HepG2 (cell line): Measurements from ENCODE around the gene TTC24. TPM values are rescaled to one million over a fixed set of nuclear protein-coding genes. Genes with fewer than 3 reads are reported as not detected.

Experiments used
- ATAC-seq: fragments of 200-7000 bp; cut with Tn5 transposase; 3 replicates; pipeline ENCODE4 v1.9.1; 2020; ENCODE audit warnings: mild to moderate bottlenecking, moderate library complexity
- BruUV-seq: library from RNA; stranded (reverse); fragments of 400-500 nt; replicated peaks from 2 replicates; lab custom pipeline; 2021; lab: Mats Ljungman, UMichigan
- CTCF ChIA-PET: fragments of 300-600 bp; formaldehyde crosslinking; extraction: SDS; loops from one replicate; lab custom pipeline; 2021; ENCODE audit warnings: low total read pairs, inconsistent platforms, low intra/inter-chr PET ratio; lab: Yijun Ruan, JAX
- POLR2A ChIA-PET: fragments of 350-600 bp; sonication (Branson Sonifier 250); formaldehyde crosslinking; loops from one replicate; lab custom pipeline; 2020; ENCODE audit warnings: antibody characterized with exemption, inconsistent platforms; lab: Yijun Ruan, JAX
- DNase-seq: peaks from one replicate; pipeline ENCODE4 v3.0.0-alpha.2; 2015; ENCODE audit warnings: low spot score
- FAIRE-seq: peaks from 3 replicates; lab custom pipeline; 2011; peaks lifted over from hg19 to GRCh38; lab: Jason Lieb, UNC
- H2AFZ ChIP-seq: one replicate; pipeline ENCODE4 v1.6.1; 2011; ENCODE audit warnings: low read length, inconsistent platforms
- H3K27ac ChIP-seq: fragments of 300-600 bp; 3 replicates; pipeline ENCODE4 v1.8.0; 2011; ENCODE audit warnings: mixed run types, mild to moderate bottlenecking, mixed read lengths, low read length, inconsistent platforms; ENCODE audit not compliant: insufficient read depth; ENCODE audit errors: extremely low read length
- H3K27me3 ChIP-seq, 2 experiments: fragments of 200-600 bp in 1 of 2; 2 replicates in 1 of 2; 3 replicates in 1 of 2; pipeline versions ENCODE4 v1.6.0 to v1.8.0; 2011; ENCODE audit warnings: low read length in 2 of 2, mild to moderate bottlenecking in 2 of 2, moderate library complexity in 2 of 2, inconsistent platforms in 1 of 2; ENCODE audit not compliant: insufficient read depth in 2 of 2, control insufficient read depth in 1 of 2
- H3K36me3 ChIP-seq, 2 experiments: fragments of 200-600 bp in 1 of 2; replicated peaks in 1 of 2; 2 replicates in 1 of 2; 3 replicates in 1 of 2; pipeline versions ENCODE4 v1.5.1 to v1.8.0; 2011; ENCODE audit warnings: low read length in 2 of 2, inconsistent platforms in 1 of 2; ENCODE audit not compliant: insufficient read depth in 2 of 2, control insufficient read depth in 1 of 2
- H3K4me1 ChIP-seq: 2 replicates; pipeline ENCODE4 v1.5.1; 2012; ENCODE audit warnings: low read length, inconsistent platforms; ENCODE audit not compliant: insufficient read depth
- H3K4me2 ChIP-seq: 2 replicates; pipeline ENCODE4 v1.6.0; 2011; ENCODE audit warnings: low read depth, low read length, inconsistent platforms
- H3K4me3 ChIP-seq, 3 experiments: fragments of 200-600 bp in 1 of 3; sonication (generic), shearing (Covaris generic) in 1 of 3; replicated peaks in 1 of 3; 2 replicates each; pipeline ENCODE4 v1.5.1; 2011 to 2016; ENCODE audit warnings: low read length in 3 of 3, inconsistent platforms in 2 of 3, low read depth in 2 of 3, mild to moderate bottlenecking in 2 of 3, control low read depth in 1 of 3, mixed read lengths in 1 of 3; ENCODE audit not compliant: insufficient read depth in 1 of 3
- H3K79me2 ChIP-seq: one replicate; pipeline ENCODE4 v1.6.1; 2011; ENCODE audit warnings: low read length, inconsistent platforms; ENCODE audit not compliant: insufficient read depth
- H3K9ac ChIP-seq: 2 replicates; pipeline ENCODE4 v1.6.0; 2011; ENCODE audit warnings: mild to moderate bottlenecking, low read depth, low read length, inconsistent platforms; ENCODE audit not compliant: insufficient read depth
- H3K9me3 ChIP-seq: 2 replicates; pipeline ENCODE4 v1.5.1; 2012; ENCODE audit warnings: mild to moderate bottlenecking, low read length
- H4K20me1 ChIP-seq: 2 replicates; pipeline ENCODE4 v1.6.0; 2011; ENCODE audit warnings: inconsistent platforms, mild to moderate bottlenecking, low read length, moderate library complexity; ENCODE audit not compliant: insufficient read depth
- PHF8 ChIP-seq: sonication (generic); formaldehyde crosslinking; IDR thresholded peaks from 2 replicates; pipeline ENCODE4 v1.5.0; 2020; ENCODE audit warnings: missing genetic modification reagents
- PLRG1 ChIP-seq: fragments of 450-650 bp; conservative IDR thresholded peaks from 2 replicates; pipeline ENCODE4 v1.6.1; 2016
- ZBTB1 ChIP-seq: sonication (generic); formaldehyde crosslinking; IDR thresholded peaks from 2 replicates; pipeline ENCODE4 v1.4.0; 2020; ENCODE audit warnings: missing genetic modification reagents, borderline replicate concordance
- ZNF414 ChIP-seq: sonication (generic); formaldehyde crosslinking; IDR thresholded peaks from 2 replicates; pipeline ENCODE4 v1.5.0; 2020; ENCODE audit warnings: missing genetic modification reagents
- ZNF768 ChIP-seq: sonication (generic); formaldehyde crosslinking; IDR thresholded peaks from 2 replicates; pipeline ENCODE4 v1.4.0; 2020; ENCODE audit warnings: missing genetic modification reagents
- ZNF788 ChIP-seq: sonication (generic); formaldehyde crosslinking; IDR thresholded peaks from 2 replicates; pipeline ENCODE4 v1.5.0; 2020; ENCODE audit warnings: mild to moderate bottlenecking, missing genetic modification reagents, borderline replicate concordance
- WGBS: methylation state at CpG from one replicate; pipeline ENCODE4 v1.1.6; 2017; ENCODE audit warnings: low lambda C conversion rate; 5-methylcytosine and 5-hydroxymethylcytosine counted together
- in situ Hi-C: cut with HindIII; loops from 2 replicates; pipeline ENCODE4 v1.10.0; 2017; ENCODE audit warnings: low pct_unique_long_range_greater_than_20kb; ENCODE audit not compliant: extremely low pct_ligation_motif_present
- intact Hi-C: fragments of 100-400 bp; cut with micrococcal nuclease; formaldehyde crosslinking; loops from one replicate; pipeline ENCODE4 v1.10.0; 2022; ENCODE audit not compliant: unreplicated experiment
- polyA plus RNA-seq, 8 experiments: library from polyadenylated mRNA; depleted of rRNA in 3 of 8; stranded (reverse) in 7 of 8; unstranded in 1 of 8; fragments of >200 nt; fragmentation: Illumina TruSeq in 4 of 8; extraction: Trizol in 4 of 8; gene quantifications; 2 replicates each; pipeline versions ENCODE4 v1.2.1 to v1.2.3, GENCODE V29; 2011 to 2016; ENCODE audit warnings: low read depth in 4 of 8, missing spikeins in 1 of 8, mixed read lengths in 1 of 8; ENCODE audit not compliant: insufficient read depth in 1 of 8
- total RNA-seq, 5 experiments: library from RNA; depleted of rRNA; stranded (reverse); fragments of >200 nt; fragmentation: Illumina TruSeq; extraction: Trizol; gene quantifications; 2 replicates each; pipeline ENCODE4 v1.2.3, GENCODE V29; 2016; ENCODE audit warnings: low read depth in 1 of 5

Gene TTC24
- total and polyA plus RNA-seq, 2 of the 13 experiments (the other 11 are each of a cell fraction or from before 2014, with no cell fraction given): 0.13 to 0.18 TPM

DNA sequence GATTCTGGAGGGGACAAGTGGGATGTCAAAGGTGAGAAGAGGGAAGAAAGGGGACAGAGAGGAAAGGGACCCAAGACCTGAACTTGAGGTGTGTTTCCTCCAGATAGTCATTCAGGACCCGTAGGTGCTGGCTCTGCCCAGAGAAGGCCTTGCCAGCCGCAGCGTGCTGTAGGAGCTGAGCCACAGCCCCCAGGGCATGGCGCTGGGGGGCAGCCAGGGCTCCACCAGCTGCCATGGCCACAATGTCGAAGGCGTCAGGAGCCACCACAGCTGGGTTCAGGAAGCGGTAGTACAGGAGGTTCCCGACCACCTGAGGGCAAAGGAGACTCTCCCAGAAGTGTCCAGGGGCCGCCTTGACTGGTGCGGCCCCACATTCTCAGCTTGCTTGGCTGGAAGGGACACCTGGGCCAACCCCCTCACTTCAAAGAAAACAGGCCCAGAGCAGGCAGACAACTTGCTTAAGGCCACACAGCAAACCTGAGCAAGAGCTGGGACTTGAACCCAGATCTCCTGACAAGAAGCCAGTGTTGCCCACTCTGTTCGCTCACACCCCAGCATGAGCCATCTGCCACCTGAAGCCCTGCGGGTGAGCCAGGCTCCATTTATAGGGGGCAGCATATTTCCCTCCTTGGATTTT is 45.0 kb upstream of the TTC24 start:
- in situ Hi-C loops (no loop called here), intact Hi-C loops (no loop called here)
- ATAC-seq: no peak
- H3K9me3 ChIP-seq: no peaks in the 10 kb centered on the region
- BruUV-seq: no TSS peak
- TF ChIP-seq PHF8 (CRISPR knock-in tag): no peak
- TF ChIP-seq ZNF768 (CRISPR knock-in tag): peak; percentile 87
- no peaks in the 10 kb centered on the region for H3K27me3 ChIP-seq
- no peak for FAIRE-seq
- H2AFZ ChIP-seq: no peak overlapping the region
- no peaks in the 10 kb centered on the region for H3K79me2 ChIP-seq
- H3K9ac ChIP-seq: no peak overlapping the region
- H3K4me2 ChIP-seq: no peak overlapping the region
- H4K20me1 ChIP-seq: no peaks in the 10 kb centered on the region
- ChIA-PET CTCF (no interaction called here), POLR2A (no interaction called here)
- DNase-seq: no peak
- H3K27ac ChIP-seq: no peak overlapping the region
- H3K36me3 ChIP-seq: peaks cover 17 to 66% of the 10 kb centered on the region in 2 experiments
- WGBS: 81% methylated on average over 4 of the region's 12 CpGs
- no peak overlapping the region for H3K4me3 ChIP-seq
- H3K4me1 ChIP-seq: no peaks in the 10 kb centered on the region

- H3K36me3 ChIP-seq: peaks cover 24 to 61% of the 10 kb centered on the region in 2 experiments
- H3K4me2 ChIP-seq: no peak overlapping the region
- no TSS peak for BruUV-seq
- H3K4me3 ChIP-seq: no peak overlapping the region
- ChIA-PET CTCF (no interaction called here), POLR2A (no interaction called here)
- intact Hi-C loops: no loop called here
- H4K20me1 ChIP-seq: no peaks in the 10 kb centered on the region
- H3K9ac ChIP-seq: no peak overlapping the region
- FAIRE-seq: no peak
- H3K9me3 ChIP-seq: no peaks in the 10 kb centered on the region
- in situ Hi-C loops: no loop called here
- no peak for DNase-seq
- 96% methylated on average over 9 of the region's 9 CpGs for WGBS
- no peaks in the 10 kb centered on the region for H3K4me1 ChIP-seq
- no peak overlapping the region for H2AFZ ChIP-seq
- no peak for ATAC-seq
- H3K27me3 ChIP-seq: no peaks in the 10 kb centered on the region
- no peak overlapping the region for H3K27ac ChIP-seq
- TF ChIP-seq ZBTB1 (CRISPR knock-in tag): no peak
- no peak for TF ChIP-seq ZNF788 (CRISPR knock-in tag)
- no peak for TF ChIP-seq PLRG1
- TF ChIP-seq ZNF414 (CRISPR knock-in tag): no peak
- H3K79me2 ChIP-seq: no peaks in the 10 kb centered on the region
These were observed 42.5 kb upstream of the TTC24 start for GRCh38 chr1:156537027-156537426.
